ENCODE data around the gene METAP2. TPM values are rescaled to one million over a fixed set of nuclear protein-coding genes. Genes with fewer than 3 reads are reported as not detected.

Gene METAP2
- polyA plus RNA-seq, 3 donors: 17.0 to 26.0 (median 19.9) TPM

- Histone ChIP-seq H2AFZ (ENCODE audit: insufficient read depth, low read depth, low read length, poor library complexity, severe bottlenecking) (no peak overlapping the region), H3K79me2 (ENCODE audit: insufficient read depth, low read length) (no peaks in the 10 kb centered on the region), H4K20me1 (ENCODE audit: insufficient read depth, low read length) (no peaks in the 10 kb centered on the region), H3K9ac (ENCODE audit: insufficient read depth, low read length, poor library complexity, severe bottlenecking) (no peak overlapping the region), H3K4me3 (replicated peaks in 1 of 3; ENCODE audit: low read depth in 2 of 3, low read length in 3 of 3) (no peak overlapping the region), H3K27ac (ENCODE audit: low read depth in 1 of 2, low read length in 2 of 2) (no peak overlapping the region), H3K36me3 (replicated peaks in 1 of 2; ENCODE audit: control insufficient read depth in 1 of 2, insufficient read depth in 2 of 2, low read length in 2 of 2) (no peaks in the 10 kb centered on the region), H3K4me2 (replicated peaks; ENCODE audit: extremely low read depth, low read length, poor library complexity, severe bottlenecking) (no peak overlapping the region), H3K9me3 (replicated peaks in 1 of 2; ENCODE audit: control insufficient read depth in 1 of 2, insufficient read depth in 1 of 2, low read length in 2 of 2) (no peaks in the 10 kb centered on the region), H3K27me3 (ENCODE audit: control insufficient read depth in 2 of 2, insufficient read depth in 2 of 2, low read length in 2 of 2) (no peaks in the 10 kb centered on the region), H3K4me1 (ENCODE audit: control insufficient read depth in 1 of 2, insufficient read depth in 2 of 2, low read length in 2 of 2) (peaks cover 0 to 7% of the 10 kb centered on the region in 2 donors)
- Mint-ChIP-seq H3K9me3 (peaks cover 0 to 3% (median 0%) of the 10 kb centered on the region in 7 donors), H3K27me3 (ENCODE audit: low read depth in 3 of 3) (no peaks in the 10 kb centered on the region), H3K27ac (no peak overlapping the region), H3K4me3 (no peak overlapping the region), H3K36me3 (peaks cover 5% of the 10 kb centered on the region in 2 donors), H3K4me1 (peaks cover 7% of the 10 kb centered on the region)
- WGBS (ENCODE audit: insufficient coverage): 93% methylated on average over 2 of the region's 6 CpGs
- DNase-seq: no peak
- intact Hi-C loops (cut with micrococcal nuclease): no loop called here
- TF ChIP-seq CTCF (IDR thresholded peaks at IDR 0.05): no peak
These were observed 46.9 kb downstream of the METAP2 start for GRCh38 chr12:95520816-95521215.

- Mint-ChIP-seq H3K9me3 (peaks cover 0 to 3% (median 0%) of the 10 kb centered on the region in 7 donors), H3K27ac (no peak overlapping the region), H3K27me3 (ENCODE audit: low read depth in 3 of 3) (peaks cover 0 to 4% (median 0%) of the 10 kb centered on the region in 3 donors), H3K4me1 (peaks cover 7% of the 10 kb centered on the region), H3K4me3 (no peak overlapping the region), H3K36me3 (no peaks in the 10 kb centered on the region)
- Histone ChIP-seq H3K9ac (ENCODE audit: insufficient read depth, low read length, poor library complexity, severe bottlenecking) (no peak overlapping the region), H3K4me2 (replicated peaks; ENCODE audit: extremely low read depth, low read length, poor library complexity, severe bottlenecking) (no peak overlapping the region), H2AFZ (ENCODE audit: insufficient read depth, low read depth, low read length, poor library complexity, severe bottlenecking) (no peak overlapping the region), H3K79me2 (ENCODE audit: insufficient read depth, low read length) (no peaks in the 10 kb centered on the region), H3K27me3 (ENCODE audit: control insufficient read depth in 2 of 2, insufficient read depth in 2 of 2, low read length in 2 of 2) (no peaks in the 10 kb centered on the region), H4K20me1 (ENCODE audit: insufficient read depth, low read length) (no peaks in the 10 kb centered on the region), H3K4me3 (replicated peaks in 1 of 3; ENCODE audit: low read depth in 2 of 3, low read length in 3 of 3) (no peak overlapping the region), H3K4me1 (ENCODE audit: control insufficient read depth in 1 of 2, insufficient read depth in 2 of 2, low read length in 2 of 2) (peaks cover 0 to 7% of the 10 kb centered on the region in 2 donors), H3K9me3 (replicated peaks in 1 of 2; ENCODE audit: control insufficient read depth in 1 of 2, insufficient read depth in 1 of 2, low read length in 2 of 2) (no peaks in the 10 kb centered on the region), H3K36me3 (replicated peaks in 1 of 2; ENCODE audit: control insufficient read depth in 1 of 2, insufficient read depth in 2 of 2, low read length in 2 of 2) (no peaks in the 10 kb centered on the region), H3K27ac (ENCODE audit: low read depth in 1 of 2, low read length in 2 of 2) (no peak overlapping the region)
- no peak for TF ChIP-seq CTCF (IDR thresholded peaks at IDR 0.05)
- 97% methylated on average over 5 of the region's 8 CpGs for WGBS (ENCODE audit: insufficient coverage)
- no peak for DNase-seq
- intact Hi-C loops (cut with micrococcal nuclease): no loop called here
These were observed 48.7 kb downstream of the METAP2 start for GRCh38 chr12:95522692-95523091.
